PC-9 (cell line): ENCODE results near the gene TLR2. TPM values are rescaled to one million over a fixed set of nuclear protein-coding genes. Genes with fewer than 3 reads are reported as not detected.

Experiments used
- BruUV-seq: library from RNA; stranded (reverse); fragments of 400-500 nt; replicated peaks from 2 replicates; lab custom pipeline; 2021; lab: Mats Ljungman, UMichigan
- CTCF ChIA-PET: fragments of 300-600 bp; sonication (Branson Sonifier 250); formaldehyde crosslinking; loops from one replicate; lab custom pipeline; 2022; ENCODE audit warnings: antibody characterized with exemption; lab: Charles Lee
- POLR2A ChIA-PET: fragments of 300-600 bp; sonication (Branson Sonifier 250); formaldehyde crosslinking; loops from one replicate; lab custom pipeline; 2022; ENCODE audit warnings: antibody characterized with exemption; ENCODE audit not compliant: unreplicated experiment; lab: Charles Lee
- DNase-seq, 2 experiments: peaks; one replicate each; pipeline versions ENCODE4 v3.0.0 to v3.0.0-alpha.2; 2015 to 2022; ENCODE audit warnings: mixed read lengths in 1 of 2
- H2AFZ ChIP-seq: fragments of 200-600 bp; sonication (generic); 2 replicates; pipeline ENCODE4 v1.8.1; 2017; ENCODE audit warnings: antibody characterized with exemption
- H3F3A ChIP-seq: fragments of 200-600 bp; sonication (generic); 2 replicates; pipeline ENCODE4 v1.8.1; 2017; ENCODE audit warnings: antibody characterized with exemption, mild to moderate bottlenecking, low read depth; ENCODE audit not compliant: insufficient read depth
- H3K27ac ChIP-seq: fragments of 200-600 bp; sonication (generic); 2 replicates; pipeline ENCODE4 v1.6.1; 2016; ENCODE audit warnings: mixed run types
- H3K27me3 ChIP-seq: fragments of 200-600 bp; sonication (generic); 2 replicates; pipeline ENCODE4 v1.6.1; 2016; ENCODE audit warnings: low read depth, mixed run types; ENCODE audit not compliant: insufficient read depth
- H3K36me3 ChIP-seq: fragments of 200-600 bp; sonication (generic); 2 replicates; pipeline ENCODE4 v1.6.1; 2016; ENCODE audit warnings: low read depth, mixed run types
- H3K4me1 ChIP-seq: fragments of 200-600 bp; sonication (generic); replicated peaks from 2 replicates; pipeline ENCODE4 v1.6.1; 2016; ENCODE audit warnings: mixed run types; ENCODE audit not compliant: insufficient read depth
- H3K4me2 ChIP-seq: fragments of 200-600 bp; sonication (generic); 2 replicates; pipeline ENCODE4 v1.6.1; 2017; ENCODE audit warnings: mixed run types
- H3K4me3 ChIP-seq: fragments of 200-600 bp; sonication (generic); 2 replicates; pipeline ENCODE4 v1.6.1; 2016; ENCODE audit warnings: mixed run types
- H3K79me2 ChIP-seq: fragments of 200-600 bp; sonication (generic); 2 replicates; pipeline ENCODE4 v1.6.1; 2017; ENCODE audit warnings: low read depth, mixed run types
- H3K9me2 ChIP-seq: fragments of 200-600 bp; sonication (generic); 2 replicates; pipeline ENCODE4 v1.8.1; 2017; ENCODE audit warnings: mild to moderate bottlenecking; ENCODE audit not compliant: insufficient read depth
- H3K9me3 ChIP-seq: fragments of 200-600 bp; sonication (generic); 2 replicates; pipeline ENCODE4 v1.8.1; 2016; ENCODE audit warnings: low read depth; ENCODE audit not compliant: insufficient read depth
- H4K20me1 ChIP-seq: fragments of 200-600 bp; sonication (generic); 2 replicates; pipeline ENCODE4 v1.8.1; 2017; ENCODE audit not compliant: insufficient read depth
- EZH2 ChIP-seq: fragments of 200-600 bp; sonication (generic); IDR thresholded peaks from 2 replicates; pipeline ENCODE4 v1.8.0; 2017; ENCODE audit warnings: antibody characterized with exemption, low read depth
- intact Hi-C: fragments of 100-400 bp; cut with micrococcal nuclease; formaldehyde crosslinking; loops from one replicate; pipeline ENCODE4 v1.10.0; 2022; ENCODE audit not compliant: unreplicated experiment
- total RNA-seq: library from RNA; stranded (reverse); gene quantifications from 2 replicates; pipeline ENCODE4 v1.2.3, GENCODE V29; 2021
- TF ChIP-seq, protein P1 (sequence below): fragments of 200-600 bp; sonication (generic); conservative IDR thresholded peaks from 2 replicates; pipeline ENCODE4 v1.6.1; 2017; ENCODE audit warnings: mixed run types, antibody characterized with exemption, mild to moderate bottlenecking, moderate library complexity

Gene TLR2
- total RNA-seq, 1 experiment from 2014 or later, result 1.1 TPM

DNA sequence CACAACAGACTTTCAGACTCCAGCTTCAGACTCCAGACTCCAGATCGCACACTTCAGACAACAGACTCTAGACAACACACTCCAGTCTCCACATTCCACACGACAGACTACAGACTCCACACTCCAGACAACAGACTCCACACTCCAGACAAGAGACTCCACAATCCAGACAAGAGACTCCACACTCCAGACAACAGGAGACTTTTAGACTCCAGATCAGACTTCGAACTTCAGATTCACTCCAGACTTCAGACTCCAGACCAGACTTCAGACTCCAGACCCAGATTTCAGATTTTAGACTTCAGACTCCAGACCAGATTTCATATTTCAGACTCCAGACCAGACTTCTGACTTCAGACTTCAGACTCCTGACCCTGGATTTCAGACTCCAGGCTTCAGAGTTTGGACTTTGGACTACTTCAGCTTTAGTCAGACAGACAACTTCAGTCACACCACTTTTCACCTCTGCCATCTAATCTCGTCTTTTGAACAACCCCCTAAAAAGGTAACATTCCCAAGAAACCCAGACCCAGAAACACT, 29.0 kb upstream of the TLR2 start:
- Histone ChIP-seq H3K36me3 (no peaks in the 10 kb centered on the region), H3K79me2 (no peaks in the 10 kb centered on the region), H3K27me3 (no peaks in the 10 kb centered on the region), H2AFZ (no peak overlapping the region), H3K4me1 (peaks cover 19% of the 10 kb centered on the region), H3K9me2 (no peaks in the 10 kb centered on the region), H3K27ac (no peak overlapping the region), H4K20me1 (no peaks in the 10 kb centered on the region), H3K4me2 (no peak overlapping the region), H3K4me3 (no peak overlapping the region), H3F3A (peaks cover 5% of the 10 kb centered on the region; the same call in 1 of the 2 replicates), H3K9me3 (no peaks in the 10 kb centered on the region)
- TF ChIP-seq EZH2, result no peak
- TF ChIP-seq, protein P1, sequence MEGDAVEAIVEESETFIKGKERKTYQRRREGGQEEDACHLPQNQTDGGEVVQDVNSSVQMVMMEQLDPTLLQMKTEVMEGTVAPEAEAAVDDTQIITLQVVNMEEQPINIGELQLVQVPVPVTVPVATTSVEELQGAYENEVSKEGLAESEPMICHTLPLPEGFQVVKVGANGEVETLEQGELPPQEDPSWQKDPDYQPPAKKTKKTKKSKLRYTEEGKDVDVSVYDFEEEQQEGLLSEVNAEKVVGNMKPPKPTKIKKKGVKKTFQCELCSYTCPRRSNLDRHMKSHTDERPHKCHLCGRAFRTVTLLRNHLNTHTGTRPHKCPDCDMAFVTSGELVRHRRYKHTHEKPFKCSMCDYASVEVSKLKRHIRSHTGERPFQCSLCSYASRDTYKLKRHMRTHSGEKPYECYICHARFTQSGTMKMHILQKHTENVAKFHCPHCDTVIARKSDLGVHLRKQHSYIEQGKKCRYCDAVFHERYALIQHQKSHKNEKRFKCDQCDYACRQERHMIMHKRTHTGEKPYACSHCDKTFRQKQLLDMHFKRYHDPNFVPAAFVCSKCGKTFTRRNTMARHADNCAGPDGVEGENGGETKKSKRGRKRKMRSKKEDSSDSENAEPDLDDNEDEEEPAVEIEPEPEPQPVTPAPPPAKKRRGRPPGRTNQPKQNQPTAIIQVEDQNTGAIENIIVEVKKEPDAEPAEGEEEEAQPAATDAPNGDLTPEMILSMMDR, result no peak
- intact Hi-C loops, result no loop called here
- POLR2A ChIA-PET, result no interaction called here
- DNase-seq, result no peak
- no TSS peak for BruUV-seq
- CTCF ChIA-PET, result no interaction called here

DNA sequence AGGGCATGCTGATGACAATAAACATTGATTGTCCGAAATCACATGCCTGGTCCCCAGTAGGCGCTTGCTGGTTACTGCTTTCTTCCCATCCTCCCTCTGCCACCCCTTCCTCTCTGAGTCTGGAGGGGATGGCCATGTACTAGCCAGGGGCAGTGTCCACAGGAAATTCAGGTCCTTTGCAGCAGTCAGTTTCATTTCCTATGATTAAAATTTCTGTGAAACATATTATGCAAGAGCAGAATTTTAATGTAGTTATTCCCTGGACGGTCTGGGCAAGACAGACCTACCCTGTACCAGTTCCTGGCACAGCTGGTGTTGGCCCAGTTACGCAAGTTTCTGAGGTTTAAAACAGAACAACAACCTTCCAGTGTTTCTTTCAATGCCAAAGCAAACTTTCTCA, 28.2 kb upstream of the TLR2 start:
- H3K4me2 ChIP-seq, result no peak overlapping the region
- H4K20me1 ChIP-seq, result no peaks in the 10 kb centered on the region
- no peak overlapping the region for H2AFZ ChIP-seq
- no peaks in the 10 kb centered on the region for H3K79me2 ChIP-seq
- H3K36me3 ChIP-seq, result no peaks in the 10 kb centered on the region
- H3K27me3 ChIP-seq, result no peaks in the 10 kb centered on the region
- ChIA-PET CTCF (no interaction called here), POLR2A (no interaction called here)
- TF ChIP-seq, protein P1, result no peak
- no peak for TF ChIP-seq EZH2
- no peak overlapping the region for H3K27ac ChIP-seq
- DNase-seq, result no peak
- no peak overlapping the region for H3K4me3 ChIP-seq
- peaks cover 5% of the 10 kb centered on the region; the same call in 1 of the 2 replicates for H3F3A ChIP-seq
- no peaks in the 10 kb centered on the region for H3K9me2 ChIP-seq
- BruUV-seq, result no TSS peak
- intact Hi-C loops, result no loop called here
- peaks cover 19% of the 10 kb centered on the region for H3K4me1 ChIP-seq
- no peaks in the 10 kb centered on the region for H3K9me3 ChIP-seq

DNA sequence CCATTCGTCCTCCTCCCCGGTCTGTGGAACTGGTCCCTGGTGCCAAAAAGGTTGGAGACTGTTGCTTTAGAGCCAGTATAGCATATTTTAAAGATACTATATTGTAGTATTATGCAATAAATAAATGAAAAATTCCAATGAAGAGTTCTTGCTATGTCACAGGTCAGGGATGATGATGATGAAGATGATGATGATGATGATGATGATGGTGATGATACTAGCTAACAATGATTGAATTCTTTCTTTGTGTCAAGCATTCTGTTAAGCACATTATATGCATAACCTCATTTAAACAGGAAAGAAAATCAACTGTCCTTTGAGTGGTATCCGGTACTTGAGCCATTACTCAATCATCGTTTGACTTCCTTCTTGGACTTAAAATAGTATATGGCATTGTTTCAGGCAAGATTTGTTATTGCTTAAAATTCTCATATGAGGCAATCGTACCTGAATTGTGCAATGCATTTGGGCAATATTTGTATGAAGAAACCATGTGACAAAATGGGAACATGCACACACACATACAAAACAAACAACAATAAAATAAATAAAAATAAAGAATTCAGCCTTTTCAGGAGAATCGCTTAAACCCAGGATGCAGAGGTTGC, 22.8 kb upstream of the TLR2 start:
- ChIA-PET POLR2A (no interaction called here), CTCF (no interaction called here)
- H4K20me1 ChIP-seq, result no peaks in the 10 kb centered on the region
- no peak overlapping the region for H3K27ac ChIP-seq
- TF ChIP-seq, protein P1, result no peak
- no peak for TF ChIP-seq EZH2
- no peaks in the 10 kb centered on the region for H3F3A ChIP-seq
- H3K36me3 ChIP-seq, result no peaks in the 10 kb centered on the region
- DNase-seq, result no peak
- no peaks in the 10 kb centered on the region for H3K27me3 ChIP-seq
- no peak overlapping the region for H3K4me3 ChIP-seq
- H3K79me2 ChIP-seq, result no peaks in the 10 kb centered on the region
- no peaks in the 10 kb centered on the region for H3K9me2 ChIP-seq
- BruUV-seq, result no TSS peak
- no peak overlapping the region for H2AFZ ChIP-seq
- intact Hi-C loops, result no loop called here
- no peaks in the 10 kb centered on the region for H3K9me3 ChIP-seq
- H3K4me1 ChIP-seq, result no peaks in the 10 kb centered on the region
- no peak overlapping the region for H3K4me2 ChIP-seq
